HCT116 (cell line): Measurements from ENCODE around the gene ANKMY2. TPM values are rescaled to one million over a fixed set of nuclear protein-coding genes. Genes with fewer than 3 reads are reported as not detected.

Experiments
- ATAC-seq: fragments of 200-7000 bp; cut with Tn5 transposase; 2 replicates; pipeline ENCODE4 v1.9.1; 2020; ENCODE audit warnings: mild to moderate bottlenecking, moderate library complexity
- BruUV-seq: library from RNA; stranded (reverse); fragments of 400-500 nt; replicated peaks from 2 replicates; lab custom pipeline; 2021; lab: Mats Ljungman, UMichigan
- CTCF ChIA-PET: fragments of 300-600 bp; sonication (Branson Sonifier 250); formaldehyde crosslinking; loops from one replicate; lab custom pipeline; 2021; ENCODE audit warnings: antibody characterized with exemption; lab: Charles Lee
- POLR2A ChIA-PET: fragments of 300-600, 350-600 bp; sonication (Branson Sonifier 250); formaldehyde crosslinking; loops from one replicate; lab custom pipeline; 2021; ENCODE audit warnings: antibody characterized with exemption; lab: Charles Lee
- RAD21 ChIA-PET, 2 experiments: fragments of 300-600 bp; sonication (Branson Sonifier 250); formaldehyde crosslinking; loops; one replicate each; lab custom pipeline; 2023; ENCODE audit warnings: low total read pairs in 2 of 2; ENCODE audit not compliant: uncharacterized antibody in 2 of 2, unreplicated experiment in 2 of 2, low non-redundant PET in 1 of 2; lab: Charles Lee
- DNase-seq: peaks from one replicate; pipeline ENCODE4 v3.0.0-alpha.2; 2010; ENCODE audit warnings: low read depth, low spot score
- H2AFZ ChIP-seq: fragments of 200-600 bp; shearing (Covaris generic), sonication (generic); 2 replicates; pipeline ENCODE4 v1.6.1; 2017; ENCODE audit warnings: low read depth, mixed run types, mixed read lengths, antibody characterized with exemption, low read length; ENCODE audit not compliant: poor library complexity, severe bottlenecking
- H3K27ac ChIP-seq: 2 replicates; pipeline ENCODE4 v1.5.1; 2012; ENCODE audit warnings: low read depth, low read length
- H3K27me3 ChIP-seq: fragments of 200-600 bp; sonication (generic); 2 replicates; pipeline ENCODE4 v1.6.1; 2016; ENCODE audit warnings: mixed run types, low read length, mixed read lengths; ENCODE audit not compliant: insufficient read depth
- H3K36me3 ChIP-seq, 2 experiments: fragments of 200-500 bp in 1 of 2; fragments of 200-600 bp in 1 of 2; sonication (Bioruptor generic) in 1 of 2; sonication (generic) in 1 of 2; 2 replicates each; pipeline versions ENCODE4 v1.5.1 to v1.6.1; 2014 to 2016; ENCODE audit warnings: low read length in 2 of 2, inconsistent platforms in 1 of 2, mixed read lengths in 1 of 2, mixed run types in 1 of 2; ENCODE audit not compliant: insufficient read depth in 2 of 2, control insufficient read depth in 1 of 2
- H3K4me1 ChIP-seq, 2 experiments: fragments of 200-600 bp in 1 of 2; sonication (generic) in 1 of 2; 2 replicates each; pipeline versions ENCODE4 v1.5.1 to v1.6.1; 2012 to 2017; ENCODE audit warnings: low read length in 2 of 2, inconsistent platforms in 1 of 2, mild to moderate bottlenecking in 1 of 2, mixed read lengths in 1 of 2, mixed run types in 1 of 2, moderate library complexity in 1 of 2; ENCODE audit not compliant: insufficient read depth in 2 of 2, control insufficient read depth in 1 of 2
- H3K4me2 ChIP-seq: fragments of 200-600 bp; sonication (generic); 2 replicates; pipeline ENCODE4 v1.6.1; 2017; ENCODE audit warnings: mixed run types, low read length, mixed read lengths
- H3K4me3 ChIP-seq, 2 experiments: fragments of 200-600 bp in 1 of 2; sonication (generic) in 1 of 2; replicated peaks in 1 of 2; 2 replicates each; pipeline ENCODE4 v1.5.1; 2011 to 2016; ENCODE audit warnings: low read length in 2 of 2, control low read depth in 1 of 2, low read depth in 1 of 2, mild to moderate bottlenecking in 1 of 2, mixed read lengths in 1 of 2, mixed run types in 1 of 2
- H3K79me2 ChIP-seq: fragments of 200-600 bp; sonication (generic); 2 replicates; pipeline ENCODE4 v1.6.1; 2017; ENCODE audit warnings: mild to moderate bottlenecking, mixed run types, low read length, moderate library complexity, mixed read lengths; ENCODE audit not compliant: insufficient read depth
- H3K9ac ChIP-seq: fragments of 200-600 bp; sonication (generic); 2 replicates; pipeline ENCODE4 v1.6.1; 2016; ENCODE audit warnings: low read length, mixed read lengths
- H3K9me2 ChIP-seq: fragments of 200-600 bp; sonication (generic), shearing (Covaris generic); 2 replicates; pipeline ENCODE4 v1.6.1; 2017; ENCODE audit warnings: mixed run types, mild to moderate bottlenecking, moderate library complexity; ENCODE audit not compliant: insufficient read depth
- H3K9me3 ChIP-seq, 2 experiments: fragments of 200-500 bp in 1 of 2; fragments of 200-600 bp in 1 of 2; sonication (Bioruptor generic) in 1 of 2; sonication (generic) in 1 of 2; 2 replicates each; pipeline ENCODE4 v1.6.1; 2014 to 2017; ENCODE audit warnings: low read length in 2 of 2, mixed read lengths in 2 of 2, inconsistent platforms in 1 of 2, low read depth in 1 of 2, mild to moderate bottlenecking in 1 of 2, mixed run types in 1 of 2, moderate library complexity in 1 of 2; ENCODE audit not compliant: control insufficient read depth in 1 of 2, insufficient read depth in 1 of 2
- H4K20me1 ChIP-seq: fragments of 200-600 bp; sonication (generic), shearing (Covaris generic); 2 replicates; pipeline ENCODE4 v1.6.1; 2017; ENCODE audit warnings: mixed run types, mild to moderate bottlenecking, moderate library complexity; ENCODE audit not compliant: insufficient read depth
- CEBPB ChIP-seq: IDR thresholded peaks from 2 replicates; pipeline ENCODE4 v1.6.1; 2012; ENCODE audit warnings: low read depth
- FOSL1 ChIP-seq: IDR thresholded peaks from 2 replicates; pipeline ENCODE4 v1.6.1; 2012; ENCODE audit warnings: low read depth
- ZNF274 ChIP-seq: fragments of 200-500 bp; sonication (Bioruptor generic); IDR thresholded peaks from 2 replicates; pipeline ENCODE4 v1.6.1; 2014; ENCODE audit warnings: mild to moderate bottlenecking, low read depth, low read length, inconsistent platforms
- intact Hi-C: fragments of 100-400 bp; cut with micrococcal nuclease; formaldehyde crosslinking; loops from 2 replicates; pipeline ENCODE4 v1.10.0; 2022
- total RNA-seq: library from RNA; stranded (reverse); gene quantifications from one replicate; pipeline ENCODE4 v1.2.1, GENCODE V29; 2021; ENCODE audit not compliant: unreplicated experiment

ANKMY2 gene
- total RNA-seq, 1 experiment from 2014 or later = 24.9 TPM

- CTCF ChIA-PET = no interaction called here
- no peak overlapping the region for H3K27ac ChIP-seq
- BruUV-seq = no TSS peak
These were observed 19.2 kb downstream of the ANKMY2 start for GRCh38 chr7:16626388-16626787.

GRCh38 chr7:16619979-16620408, 25.6 kb downstream of the ANKMY2 start:
- no peaks in the 10 kb centered on the region for H3K79me2 ChIP-seq
- ChIA-PET RAD21 (no interaction called here), POLR2A (no interaction called here), CTCF (no interaction called here)
- H3K4me2 ChIP-seq = no peak overlapping the region
- TF ChIP-seq CEBPB (no peak), FOSL1 (0 out of 2 replicates have a peak, but pooled peaks have one; percentile 12)
- peaks cover 17 to 26% of the 10 kb centered on the region in 2 experiments for H3K36me3 ChIP-seq
- no peak overlapping the region for H2AFZ ChIP-seq
- H3K9ac ChIP-seq = no peak overlapping the region
- DNase-seq = no peak
- no peaks in the 10 kb centered on the region for H3K9me2 ChIP-seq
- no peaks in the 10 kb centered on the region for H3K27me3 ChIP-seq
- H3K4me1 ChIP-seq = 0 out of 4 replicates have a peak, but pooled peaks cover 0 to 7% of the 10 kb centered on the region in 2 experiments
- no peak overlapping the region for H3K4me3 ChIP-seq
- intact Hi-C loops = no loop called here
- BruUV-seq = no TSS peak
- H3K27ac ChIP-seq = no peak overlapping the region
- no peak for ATAC-seq
- no peaks in the 10 kb centered on the region for H4K20me1 ChIP-seq
- no peaks in the 10 kb centered on the region for H3K9me3 ChIP-seq

More at GRCh38 chr7:16626388-16626787, 19.2 kb downstream of the ANKMY2 start:
- no peaks in the 10 kb centered on the region for H3K79me2 ChIP-seq
- ChIA-PET POLR2A (no interaction called here), RAD21 (no interaction called here)
- H3K27me3 ChIP-seq = no peaks in the 10 kb centered on the region
- intact Hi-C loops = no loop called here
- peaks cover 13% of the 10 kb centered on the region in 2 experiments; a peak in 2 of 4 replicates for H3K36me3 ChIP-seq
- no peak overlapping the region for H2AFZ ChIP-seq
- no peak for TF ChIP-seq ZNF274
- no peaks in the 10 kb centered on the region for H3K9me3 ChIP-seq
- no peaks in the 10 kb centered on the region for H3K9me2 ChIP-seq
- H3K9ac ChIP-seq = no peak overlapping the region
- H3K4me3 ChIP-seq = no peak overlapping the region
- H3K4me1 ChIP-seq = no peaks in the 10 kb centered on the region
- ATAC-seq (no peak), DNase-seq (no peak)
- no peaks in the 10 kb centered on the region for H4K20me1 ChIP-seq
- H3K4me2 ChIP-seq = no peak overlapping the region
